Neuron (in vitro differentiated cells): Measurements from ENCODE around the gene NBL1.
"Not testable (repeated sequence)": the region's sequence is repeated elsewhere in the genome, so short reads cannot be mapped to it uniquely, and the experiment has no call there.

Experiments used
- H2AFZ ChIP-seq: one replicate; pipeline ENCODE4 v1.6.1; 2013; ENCODE audit warnings: low read depth, mild to moderate bottlenecking, inconsistent platforms, low read length, moderate library complexity
- H3K27me3 ChIP-seq: one replicate; pipeline ENCODE4 v1.6.1; 2013; ENCODE audit warnings: low read length; ENCODE audit not compliant: insufficient read depth
- H3K36me3 ChIP-seq: one replicate; pipeline ENCODE4 v1.6.1; 2013; ENCODE audit warnings: low read length; ENCODE audit not compliant: insufficient read depth
- H3K4me1 ChIP-seq: one replicate; pipeline ENCODE4 v1.6.1; 2013; ENCODE audit warnings: low read length; ENCODE audit not compliant: insufficient read depth
- H3K4me3 ChIP-seq: 2 replicates; pipeline ENCODE4 v1.5.1; 2013; ENCODE audit warnings: mild to moderate bottlenecking, low read length, moderate library complexity
- H3K9me3 ChIP-seq: one replicate; pipeline ENCODE4 v1.6.1; 2013; ENCODE audit warnings: low read length

Gene NBL1

DNA sequence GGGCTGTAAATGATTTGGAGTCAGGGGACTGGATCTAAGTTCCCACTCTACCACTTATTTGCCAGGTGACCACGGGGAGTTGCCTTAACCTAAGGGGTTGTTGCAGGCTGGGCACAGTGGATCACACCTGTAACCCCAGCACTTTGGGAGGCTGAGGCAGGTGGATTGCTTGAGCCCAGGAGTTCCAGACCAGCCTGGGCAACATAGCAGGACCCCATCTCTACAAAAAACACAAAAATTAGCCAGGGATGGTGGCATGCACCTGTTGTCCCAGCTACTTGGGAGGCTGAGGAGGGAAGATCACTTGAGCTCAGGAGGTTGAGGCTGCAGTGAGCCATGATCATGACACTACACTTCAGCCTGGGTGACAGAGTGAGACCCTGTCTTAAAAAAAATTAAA is 13.9 kb upstream of the NBL1 start:
- peaks cover 19% of the 10 kb centered on the region for H3K36me3 ChIP-seq
- H3K9me3 ChIP-seq, H3K4me3 ChIP-seq, H3K4me1 ChIP-seq, H2AFZ ChIP-seq, H3K27me3 ChIP-seq: not testable (repeated sequence)

DNA sequence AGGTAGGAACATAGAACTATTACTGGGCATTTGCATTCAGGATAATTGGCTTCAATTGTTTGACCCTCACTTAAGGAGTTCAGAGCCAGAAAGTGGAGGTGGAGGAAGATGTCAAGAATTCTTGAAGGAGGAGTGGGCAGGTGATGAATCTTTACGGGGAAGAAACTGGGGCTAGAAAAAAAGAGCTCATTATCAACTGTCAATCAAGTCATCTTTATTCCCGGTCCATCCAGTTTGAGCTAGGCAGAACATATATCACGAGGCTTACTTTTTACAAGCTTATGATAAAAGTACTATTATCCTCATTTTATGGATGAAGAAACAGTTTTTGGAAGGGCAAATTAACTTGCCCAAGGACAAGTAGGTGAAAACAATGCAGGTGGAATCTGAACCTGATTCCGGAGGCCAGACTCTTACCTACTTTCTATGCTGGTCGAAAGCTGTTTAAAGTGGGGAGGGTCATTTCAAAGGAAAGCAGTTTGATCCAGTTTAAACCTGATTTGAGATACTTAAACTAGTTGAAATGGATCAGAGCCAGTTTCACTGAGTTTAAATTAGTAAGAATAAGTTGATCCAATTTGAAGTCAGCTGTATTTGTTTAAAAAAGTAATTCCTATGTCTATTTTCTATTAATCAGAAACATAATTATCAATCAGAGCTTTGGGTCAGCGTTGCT is 13.3 kb upstream of the NBL1 start:
- H3K27me3 ChIP-seq: no peaks in the 10 kb centered on the region
- H2AFZ ChIP-seq: no peak overlapping the region
- peaks cover 15% of the 10 kb centered on the region for H3K36me3 ChIP-seq
- no peak overlapping the region for H3K4me3 ChIP-seq
- no peaks in the 10 kb centered on the region for H3K9me3 ChIP-seq
- H3K4me1 ChIP-seq: no peaks in the 10 kb centered on the region

DNA sequence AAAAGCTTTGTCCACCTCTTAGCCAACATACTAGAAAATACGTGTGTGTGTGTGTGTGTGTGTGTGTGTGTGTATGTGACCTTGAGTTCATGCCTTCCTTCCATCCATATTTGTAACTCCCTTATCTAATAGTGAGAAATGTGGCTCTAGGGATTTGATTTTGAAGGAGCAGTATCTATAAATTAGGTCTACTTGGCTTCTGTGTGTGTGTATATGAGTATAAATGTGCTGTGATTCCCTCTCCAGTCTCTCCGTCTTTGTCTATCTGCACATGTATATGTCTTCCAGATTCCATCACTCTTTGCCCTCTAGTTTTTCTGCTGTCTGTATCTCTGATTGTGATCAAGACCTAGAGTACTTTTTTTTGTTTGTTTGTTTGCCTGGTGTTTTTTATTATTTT is 11.9 kb upstream of the NBL1 start:
- no peak overlapping the region for H2AFZ ChIP-seq
- H3K4me1 ChIP-seq: no peaks in the 10 kb centered on the region
- H3K9me3 ChIP-seq: no peaks in the 10 kb centered on the region
- no peaks in the 10 kb centered on the region for H3K27me3 ChIP-seq
- H3K36me3 ChIP-seq: peaks cover 3% of the 10 kb centered on the region
- H3K4me3 ChIP-seq: no peak overlapping the region

DNA sequence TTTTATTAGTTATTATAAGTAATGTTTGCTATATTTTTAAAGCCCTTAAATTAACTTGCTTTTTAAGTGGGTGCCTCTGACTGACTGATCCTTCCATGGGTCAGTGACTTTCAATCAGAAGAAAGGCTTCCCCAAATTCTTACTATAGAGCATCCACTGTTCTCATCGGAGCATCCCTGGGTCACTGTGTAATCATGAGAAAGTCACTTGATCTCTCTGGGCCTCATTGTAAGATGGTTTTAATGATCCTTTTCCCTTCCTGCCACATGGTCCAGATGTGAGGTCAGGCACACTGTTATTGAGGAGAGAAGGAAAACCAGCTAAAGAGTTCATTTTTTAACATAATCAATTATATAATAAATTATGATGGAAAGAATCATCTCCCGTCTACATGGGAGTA is 11.0 kb upstream of the NBL1 start:
- Histone ChIP-seq H3K4me1 (no peaks in the 10 kb centered on the region), H3K4me3 (no peak overlapping the region), H3K36me3 (no peaks in the 10 kb centered on the region), H3K27me3 (no peaks in the 10 kb centered on the region), H3K9me3 (no peaks in the 10 kb centered on the region), H2AFZ (no peak overlapping the region)

DNA sequence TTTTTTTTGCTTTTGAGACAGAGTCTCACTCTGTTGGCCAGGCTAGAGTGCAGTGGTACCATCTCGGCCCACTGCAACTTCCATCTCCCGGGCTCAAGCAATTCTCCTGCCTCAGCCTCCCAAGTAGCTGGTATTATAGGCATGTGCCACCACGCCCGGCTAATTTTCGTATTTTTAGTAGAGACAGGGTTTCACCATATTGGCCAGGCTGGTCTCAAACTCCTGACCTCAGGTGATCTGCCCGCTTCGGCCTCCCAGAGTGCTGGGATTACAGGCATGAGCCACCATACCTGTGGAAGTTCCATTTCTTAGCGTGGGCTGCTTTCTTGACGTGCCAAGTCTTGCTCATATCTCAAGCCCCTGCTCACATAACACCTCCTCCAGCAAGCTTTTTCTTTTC is 9.0 kb upstream of the NBL1 start:
- H3K36me3 ChIP-seq, H3K4me1 ChIP-seq, H3K27me3 ChIP-seq, H2AFZ ChIP-seq, H3K9me3 ChIP-seq, H3K4me3 ChIP-seq: not testable (repeated sequence)

DNA sequence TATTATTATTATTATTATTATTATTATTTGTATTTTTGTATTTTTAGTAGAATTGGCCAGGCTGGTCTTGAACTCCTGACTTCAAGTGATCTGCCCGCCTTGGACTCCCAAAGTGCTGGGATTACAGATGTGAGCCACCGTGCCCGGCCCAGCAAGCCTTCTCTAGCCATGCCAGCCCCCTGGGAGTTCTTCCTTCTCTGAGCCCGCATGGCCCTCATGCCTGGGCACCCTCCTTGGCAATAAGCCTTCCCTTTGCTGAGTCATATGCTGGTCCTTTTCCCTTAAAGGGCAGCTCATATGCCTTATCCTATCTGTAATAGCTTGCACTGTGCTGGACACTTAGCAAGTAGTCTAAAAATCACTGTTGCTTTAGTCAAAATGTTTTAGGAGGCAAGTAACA is 8.5 kb upstream of the NBL1 start:
- Histone ChIP-seq H3K36me3 (no peaks in the 10 kb centered on the region), H3K27me3 (peaks cover under 1% of the 10 kb centered on the region), H3K9me3 (no peaks in the 10 kb centered on the region), H3K4me1 (peaks cover 3% of the 10 kb centered on the region), H3K4me3 (no peak overlapping the region), H2AFZ (no peak overlapping the region)

DNA sequence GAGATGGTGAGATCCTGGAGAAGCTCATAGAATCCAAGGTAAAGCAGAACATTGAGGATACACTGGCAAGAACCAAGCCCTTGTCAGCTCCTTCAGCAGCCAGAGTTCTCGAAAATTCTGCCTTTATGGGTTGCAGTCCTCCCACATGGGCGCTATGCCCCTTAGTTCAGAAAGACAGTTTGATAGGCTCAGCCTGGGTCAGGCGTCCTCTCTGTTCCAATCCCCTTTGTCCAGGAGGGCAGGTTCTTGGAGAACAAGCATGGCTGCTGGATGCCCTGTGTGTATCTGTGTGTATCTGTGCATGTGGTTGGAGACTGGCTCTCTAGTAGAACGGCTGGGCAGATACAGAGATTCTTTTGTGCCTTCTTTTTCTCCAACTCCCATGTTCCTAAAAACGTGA is 8.0 kb upstream of the NBL1 start:
- H3K4me1 ChIP-seq: peaks cover 3% of the 10 kb centered on the region
- no peak overlapping the region for H3K4me3 ChIP-seq
- no peaks in the 10 kb centered on the region for H3K9me3 ChIP-seq
- H3K27me3 ChIP-seq: peaks cover 2% of the 10 kb centered on the region
- H2AFZ ChIP-seq: no peak overlapping the region
- no peaks in the 10 kb centered on the region for H3K36me3 ChIP-seq

DNA sequence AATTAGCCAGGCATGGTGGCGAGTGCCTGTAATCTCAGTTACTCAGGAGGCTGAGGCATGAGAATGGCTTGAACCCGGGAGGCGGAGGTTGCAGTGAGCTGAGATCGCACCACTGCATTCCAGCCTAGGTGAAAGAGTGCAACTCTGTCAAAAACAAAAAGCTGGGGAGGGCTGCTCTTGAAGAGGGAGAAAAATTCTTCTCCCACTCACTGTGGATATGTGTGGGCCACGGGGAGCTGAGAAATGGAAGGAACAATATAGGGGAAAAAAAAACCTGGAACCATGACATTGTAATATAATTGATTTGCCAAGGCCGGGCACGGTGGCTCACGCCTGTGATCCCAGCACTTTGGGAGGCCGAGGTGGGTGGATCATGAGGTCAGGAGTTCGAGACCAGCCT is 7.4 kb upstream of the NBL1 start:
- H3K9me3 ChIP-seq, H3K27me3 ChIP-seq, H3K4me1 ChIP-seq: not testable (repeated sequence)

DNA sequence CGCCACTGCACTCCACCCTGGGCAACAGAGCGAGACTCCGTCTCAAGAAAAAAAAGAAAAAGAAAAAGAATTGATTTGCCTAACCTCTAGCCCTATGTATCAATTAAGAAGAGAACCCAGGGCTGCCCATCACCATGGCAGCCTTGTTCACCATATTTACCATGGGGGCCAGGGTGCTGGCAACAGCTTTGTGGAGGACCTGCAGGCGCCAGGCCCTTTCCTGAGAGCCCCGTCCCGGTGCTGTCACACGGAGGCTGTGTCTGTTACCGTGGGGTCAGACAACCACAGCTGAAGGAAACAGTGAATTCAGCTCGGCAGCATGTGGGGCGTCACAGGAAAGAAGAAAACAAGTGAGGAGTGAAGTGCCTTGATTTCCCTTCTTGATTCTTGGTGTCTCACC is 6.5 kb upstream of the NBL1 start:
- H2AFZ ChIP-seq: no peak overlapping the region
- H3K4me1 ChIP-seq: peaks cover 3% of the 10 kb centered on the region
- no peaks in the 10 kb centered on the region for H3K9me3 ChIP-seq
- peaks cover 5% of the 10 kb centered on the region for H3K27me3 ChIP-seq
- H3K36me3 ChIP-seq: no peaks in the 10 kb centered on the region
- no peak overlapping the region for H3K4me3 ChIP-seq

More for the DNA sequence above, 7.4 kb upstream of the NBL1 start:
- H3K4me3 ChIP-seq, H3K36me3 ChIP-seq, H2AFZ ChIP-seq: not testable (repeated sequence)

DNA sequence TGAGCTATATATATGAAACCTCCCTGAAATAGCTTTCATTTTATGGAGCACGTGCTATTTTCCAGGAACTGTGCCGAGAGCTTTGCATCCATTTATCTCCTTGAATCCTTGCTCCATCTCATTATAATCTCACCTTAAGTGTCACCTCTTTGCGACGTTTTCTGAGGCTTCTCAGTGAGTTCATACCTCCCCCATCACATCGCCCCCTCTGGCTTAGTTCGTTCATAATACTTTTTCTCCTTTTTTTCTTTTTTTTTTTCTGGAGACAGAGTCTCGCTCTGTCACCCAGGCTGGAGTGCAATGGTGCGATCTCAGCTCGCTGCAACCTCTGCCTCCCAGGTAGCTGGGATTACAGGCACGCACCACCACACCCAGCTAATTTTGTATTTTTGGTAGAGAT is 4.9 kb upstream of the NBL1 start:
- H2AFZ ChIP-seq, H3K36me3 ChIP-seq, H3K4me1 ChIP-seq, H3K9me3 ChIP-seq, H3K4me3 ChIP-seq: not testable (repeated sequence)
- H3K27me3 ChIP-seq: peaks cover 17% of the 10 kb centered on the region

DNA sequence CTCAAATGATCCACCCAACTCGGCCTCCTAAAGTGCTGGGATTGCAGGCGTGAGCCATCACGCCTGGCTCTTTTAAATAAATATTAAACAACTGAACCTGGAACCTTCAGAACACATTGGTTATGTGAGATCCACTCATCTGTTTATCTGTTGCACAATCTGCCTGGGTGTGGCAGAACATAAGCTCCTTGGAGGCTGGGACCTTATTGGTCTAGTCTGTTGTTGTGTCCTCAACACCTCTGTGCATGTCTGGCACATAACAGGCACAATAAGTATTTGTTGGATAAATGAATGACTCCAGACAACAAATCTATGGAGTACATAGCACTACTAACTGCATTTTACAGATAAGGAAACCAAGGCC is 4.1 kb upstream of the NBL1 start:
- peaks cover 6% of the 10 kb centered on the region for H3K4me1 ChIP-seq
- H3K27me3 ChIP-seq: peaks cover 21% of the 10 kb centered on the region
- no peaks in the 10 kb centered on the region for H3K36me3 ChIP-seq
- H3K9me3 ChIP-seq: no peaks in the 10 kb centered on the region
- H3K4me3 ChIP-seq: no peak overlapping the region
- no peak overlapping the region for H2AFZ ChIP-seq

DNA sequence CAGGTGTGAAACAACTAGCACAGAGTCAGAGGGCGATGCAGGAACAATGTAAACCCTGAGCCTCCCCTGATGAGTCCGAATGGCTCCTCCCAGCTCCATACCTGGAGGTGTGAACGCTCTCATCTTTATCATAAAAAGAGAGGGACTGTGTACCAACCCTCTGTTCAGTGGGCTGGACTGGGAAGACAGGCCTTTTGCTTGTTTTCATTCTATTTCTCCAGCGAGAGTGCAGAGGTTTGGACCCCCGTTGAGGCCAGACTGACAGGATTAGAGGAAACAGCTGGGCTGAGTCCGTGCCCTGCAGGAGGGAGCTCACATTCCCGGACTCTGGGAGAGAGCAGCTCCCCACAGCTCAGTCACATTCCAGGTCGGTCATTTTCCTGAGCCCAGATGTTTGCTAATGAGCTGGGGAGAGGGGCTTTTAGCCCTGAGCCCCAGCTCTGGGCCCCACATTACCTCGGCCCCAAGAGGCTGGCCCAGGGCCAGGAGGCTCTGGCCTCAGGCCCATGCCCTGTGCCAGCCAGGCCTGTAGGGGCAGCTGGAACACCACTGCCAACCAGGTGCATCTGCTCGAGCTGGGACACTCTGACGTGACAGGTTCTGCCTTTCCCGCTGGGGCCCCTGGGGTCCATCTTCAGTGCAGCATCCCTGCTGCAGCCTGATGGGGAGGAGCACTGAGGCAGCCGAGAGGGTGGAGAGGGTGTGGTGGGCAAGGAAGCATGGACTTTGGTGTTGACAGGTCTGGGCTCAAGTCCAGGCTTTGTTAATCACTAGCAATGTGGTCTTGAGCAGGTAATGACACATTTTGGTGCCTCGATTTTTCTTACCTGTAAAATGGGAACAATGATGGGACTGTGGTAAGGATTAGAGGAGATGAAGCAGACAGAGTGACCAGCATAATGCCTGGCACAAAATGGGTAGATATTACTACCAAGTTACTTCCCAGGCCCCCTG is 3.5 kb upstream of the NBL1 start:
- Histone ChIP-seq H3K4me1 (peaks cover 12% of the 10 kb centered on the region), H3K27me3 (peaks cover 26% of the 10 kb centered on the region), H3K9me3 (no peaks in the 10 kb centered on the region), H3K36me3 (no peaks in the 10 kb centered on the region), H2AFZ (no peak overlapping the region), H3K4me3 (no peak overlapping the region)

DNA sequence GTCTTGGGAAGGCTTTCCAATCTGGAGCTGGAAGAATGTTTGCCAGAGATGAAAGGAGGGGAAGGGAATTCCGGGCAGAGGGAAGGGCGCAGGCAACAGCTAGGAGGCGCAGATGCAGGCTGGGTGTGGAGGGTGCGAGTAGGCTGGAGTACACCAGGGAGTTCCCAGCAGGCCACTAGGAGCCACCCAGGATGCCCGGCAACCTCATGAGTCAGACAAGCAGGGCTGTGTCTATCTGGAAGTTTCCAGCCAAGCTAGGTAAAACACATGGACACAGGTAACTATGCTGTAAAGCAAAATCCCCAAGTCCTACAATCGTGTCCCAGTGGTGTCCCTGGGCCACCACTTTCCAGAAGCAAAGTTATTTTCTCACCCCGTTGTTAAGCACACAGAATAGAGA is 990 bp upstream of the NBL1 start:
- no peak overlapping the region for H2AFZ ChIP-seq
- no peak overlapping the region for H3K4me3 ChIP-seq
- H3K4me1 ChIP-seq: peaks cover 15% of the 10 kb centered on the region
- no peaks in the 10 kb centered on the region for H3K36me3 ChIP-seq
- no peaks in the 10 kb centered on the region for H3K9me3 ChIP-seq
- H3K27me3 ChIP-seq: peaks cover 44% of the 10 kb centered on the region

DNA sequence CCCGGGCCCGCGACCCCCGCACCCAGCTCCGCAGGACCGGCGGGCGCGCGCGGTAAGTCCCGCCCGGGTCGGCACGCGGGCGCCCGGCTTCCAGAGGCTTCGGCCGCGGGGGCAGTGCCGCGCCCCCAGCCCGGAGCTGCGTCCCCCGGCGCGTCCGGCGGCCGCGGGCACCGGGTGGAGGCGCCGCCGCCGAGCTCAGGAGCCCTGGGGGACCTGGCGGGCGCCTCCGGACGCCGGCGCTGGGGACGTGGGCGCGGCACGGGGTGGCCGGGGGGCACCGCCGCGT is 227 bp downstream of the NBL1 start:
- H3K36me3 ChIP-seq: no peaks in the 10 kb centered on the region
- peaks cover 44% of the 10 kb centered on the region for H3K27me3 ChIP-seq
- H3K4me1 ChIP-seq: peaks cover 15% of the 10 kb centered on the region
- peak overlapping the region; percentile 46 for H3K4me3 ChIP-seq
- peak overlapping the region; percentile 72 for H2AFZ ChIP-seq
- H3K9me3 ChIP-seq: no peaks in the 10 kb centered on the region
